ENCODE measurements around the gene GPR35.
"Not testable (repeated sequence)": the region's sequence is repeated elsewhere in the genome, so short reads cannot be mapped to it uniquely, and the experiment has no call there.

Gene GPR35

GRCh38 chr2:240640939-240641338, 15.7 kb downstream of the GPR35 start:
- no peak for DNase-seq

DNA sequence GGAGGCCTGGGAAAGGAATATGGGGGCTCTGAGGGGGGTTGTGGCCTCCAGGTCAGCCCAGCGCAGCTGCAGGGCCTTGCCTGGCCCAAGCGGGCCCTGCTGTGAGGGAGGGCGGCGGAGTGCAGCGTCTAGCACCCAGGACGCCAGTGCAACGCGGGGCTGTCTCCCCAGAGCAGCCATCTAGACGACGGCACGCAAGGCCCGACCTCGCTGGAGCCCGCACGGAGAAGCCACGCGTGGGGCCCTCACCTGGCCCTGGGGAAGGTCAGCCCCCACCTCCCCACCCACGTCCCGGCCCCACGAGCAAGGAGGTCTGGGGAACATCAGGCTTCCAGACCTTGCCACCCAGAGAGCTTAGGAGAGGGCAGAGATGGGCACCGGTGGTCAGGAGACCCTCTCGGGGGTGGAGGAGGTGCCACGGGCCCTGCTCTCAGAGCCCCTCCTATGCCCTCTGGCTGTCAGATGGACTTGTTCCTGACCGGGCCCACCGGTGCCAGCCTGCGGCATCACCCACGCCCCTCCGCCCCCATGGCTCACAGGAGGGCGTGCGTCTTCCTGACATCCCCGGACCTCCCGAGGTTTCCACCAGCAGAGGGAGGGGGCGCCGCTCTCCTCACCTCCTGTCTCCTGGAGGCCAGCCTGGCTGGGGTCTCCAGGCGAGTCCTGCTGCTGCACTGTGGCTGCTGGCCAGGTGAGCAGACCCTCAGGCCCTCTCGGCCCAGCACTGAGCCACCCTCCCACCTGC, 17.0 kb downstream of the GPR35 start:
- DNase-seq = no peak

DNA sequence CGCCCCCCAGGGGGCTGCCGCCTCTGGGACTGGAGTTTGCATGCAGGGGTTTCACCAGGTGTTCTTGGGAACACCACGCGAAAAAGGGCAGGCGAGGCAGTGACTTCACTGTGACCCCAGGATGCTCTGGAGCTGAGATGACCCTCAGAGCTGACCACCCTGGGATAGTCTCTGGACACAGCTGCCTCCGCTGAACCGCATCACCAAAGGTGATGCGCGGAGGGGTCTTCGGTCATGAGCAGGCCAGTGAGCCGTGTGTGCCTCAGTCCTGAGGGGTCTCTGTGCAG, 17.5 kb downstream of the GPR35 start:
- DNase-seq = no peak

GRCh38 chr2:240643093-240643810, 18.0 kb downstream of the GPR35 start:
- DNase-seq = no peak

GRCh38 chr2:240643811-240644150, 18.5 kb downstream of the GPR35 start:
- no peak for DNase-seq

DNA sequence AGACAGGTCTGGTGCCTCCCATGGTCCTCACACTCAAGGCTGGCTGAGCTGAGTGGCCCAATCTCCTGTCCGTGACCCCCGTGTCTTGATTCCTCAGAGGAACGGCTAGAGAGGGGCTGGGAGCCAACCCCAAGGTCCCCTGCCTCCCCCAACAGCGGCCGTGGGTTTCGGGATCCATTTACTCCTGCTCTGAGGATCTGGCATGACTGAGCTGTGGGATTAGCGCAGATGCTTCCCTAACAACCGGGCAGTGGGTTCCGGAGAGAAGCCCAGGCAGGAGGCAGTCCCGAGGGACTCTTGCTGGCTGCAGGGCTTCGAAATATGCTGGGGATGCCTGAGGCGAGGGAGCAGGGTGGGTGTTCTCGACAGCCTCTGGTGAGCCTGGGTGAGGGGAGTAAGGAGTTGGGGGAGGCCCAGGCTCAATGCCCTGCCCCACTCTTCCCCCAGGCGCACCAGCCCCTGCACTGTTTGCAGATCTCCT, 18.9 kb downstream of the GPR35 start:
- DNase-seq = no peak

GRCh38 chr2:240644859-240645301, 19.6 kb downstream of the GPR35 start:
- DNase-seq = no peak

- no peak for DNase-seq
Observed at GRCh38 chr2:240645346-240645745, 20.1 kb downstream of the GPR35 start.

DNA sequence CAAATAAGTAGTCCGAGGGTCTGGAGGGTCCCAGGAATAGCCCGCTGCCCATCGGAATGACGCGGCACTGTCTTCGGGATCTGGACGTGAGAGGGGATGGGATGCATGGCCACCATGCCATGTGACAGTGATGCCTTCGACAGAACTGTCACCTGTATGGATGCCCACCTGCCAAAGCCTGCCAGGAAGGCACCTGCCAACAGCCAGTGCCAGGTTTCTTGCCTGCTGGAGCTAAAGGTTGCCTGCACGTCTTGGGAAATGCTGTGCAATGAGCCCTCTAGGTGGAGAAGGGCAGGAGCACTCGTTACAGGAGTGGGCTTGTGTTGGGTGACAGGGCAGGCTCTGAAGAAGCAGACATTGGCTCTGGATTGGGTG, 20.5 kb downstream of the GPR35 start:
- no peak for DNase-seq

DNA sequence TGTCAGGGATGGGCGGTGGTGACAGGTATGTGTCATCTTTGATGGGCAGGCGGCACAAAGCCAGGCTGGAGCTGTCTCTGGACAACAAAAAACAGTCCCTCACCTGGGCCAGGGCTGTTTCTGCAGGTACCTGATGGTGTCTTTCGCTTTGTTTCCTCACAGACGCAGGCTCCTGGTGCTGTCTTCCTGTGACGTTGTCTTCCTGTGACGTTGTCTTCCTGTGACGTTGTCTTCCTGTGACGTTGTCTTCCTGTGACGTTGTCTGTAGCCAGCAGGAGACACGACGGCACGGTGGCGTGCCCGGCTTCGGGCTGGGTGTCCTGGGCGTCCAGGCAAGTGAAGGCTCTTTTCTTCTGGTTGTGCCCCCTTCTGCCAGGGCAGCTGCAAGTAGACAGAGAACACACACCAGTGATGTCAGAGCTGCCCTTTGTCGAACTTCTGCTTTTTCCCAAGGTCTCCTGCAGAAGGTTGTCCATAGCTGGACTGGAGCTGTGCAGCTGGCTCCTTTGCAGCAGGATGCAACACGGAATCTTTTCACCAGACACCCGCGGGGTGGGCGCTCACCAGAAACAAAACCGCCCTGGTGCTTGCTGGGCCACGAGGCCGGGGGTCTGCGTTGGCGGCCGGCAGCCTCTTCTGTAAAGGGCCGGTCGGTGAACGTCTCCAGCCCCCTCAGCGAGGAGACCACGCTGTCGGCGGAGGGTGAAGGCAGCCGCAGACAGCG, 21.1 kb downstream of the GPR35 start:
- DNase-seq = no peak

DNA sequence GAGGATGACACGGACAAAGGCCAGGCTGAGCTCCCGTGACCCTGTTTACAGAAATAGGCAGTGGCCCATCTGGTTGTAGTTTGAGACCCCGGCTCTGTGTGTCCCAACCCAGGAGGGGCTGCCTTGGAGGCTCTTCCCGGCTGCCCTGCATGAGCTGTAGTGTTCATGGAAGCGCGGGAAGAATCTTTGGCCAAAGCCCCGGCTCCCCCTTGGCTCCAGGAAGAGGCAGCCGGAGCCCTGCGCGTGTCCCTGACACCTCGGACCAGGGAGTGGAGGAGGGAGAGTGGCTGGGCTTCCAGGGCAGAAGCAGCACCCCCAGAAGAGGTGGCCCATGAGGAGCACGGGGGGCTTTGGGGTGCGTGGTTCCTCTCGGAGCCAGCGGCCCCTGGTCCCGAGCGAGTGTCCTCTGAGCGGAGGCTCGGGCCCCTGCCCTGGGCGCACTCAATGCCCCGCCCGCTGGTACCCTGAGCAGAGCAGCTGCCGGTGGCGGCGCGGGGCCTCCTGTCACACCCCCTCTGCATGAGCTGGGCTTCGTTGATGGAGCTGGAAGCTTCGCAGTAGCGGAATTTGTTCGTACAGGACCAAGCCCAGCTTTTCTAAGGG, 21.7 kb downstream of the GPR35 start:
- DNase-seq = no peak

DNA sequence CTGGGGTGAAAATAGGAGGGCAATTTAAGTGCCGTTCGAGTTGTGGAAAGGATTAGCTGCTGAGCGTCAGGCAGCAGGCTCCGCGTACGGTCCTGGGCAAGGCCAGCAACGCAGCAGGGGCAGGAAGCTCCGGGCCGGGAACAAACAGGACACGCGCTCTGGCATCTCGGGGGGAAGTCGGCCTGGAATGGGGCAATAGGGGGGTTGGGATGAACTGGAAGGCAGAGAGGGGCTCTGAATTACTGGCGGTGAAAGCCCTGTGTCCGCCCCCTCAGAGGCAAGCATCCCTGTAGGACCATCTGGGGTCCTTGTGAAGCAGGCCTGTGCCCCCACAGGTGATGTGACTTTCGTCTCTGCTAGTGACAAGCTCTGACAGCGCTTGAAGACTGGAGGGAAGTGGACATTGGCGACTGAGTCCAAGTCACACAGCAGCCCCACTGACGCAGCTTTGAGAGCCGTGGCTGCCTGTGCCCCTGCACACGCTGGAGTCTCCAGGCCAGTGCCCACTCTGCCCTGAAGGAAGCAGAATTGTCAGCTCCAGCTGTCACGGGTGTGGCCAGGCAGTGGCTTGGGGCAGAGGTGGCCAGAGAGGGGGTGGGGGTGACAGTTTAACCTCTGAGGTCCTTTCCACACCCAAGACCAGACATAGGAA, 22.3 kb downstream of the GPR35 start:
- no peak for DNase-seq

DNA sequence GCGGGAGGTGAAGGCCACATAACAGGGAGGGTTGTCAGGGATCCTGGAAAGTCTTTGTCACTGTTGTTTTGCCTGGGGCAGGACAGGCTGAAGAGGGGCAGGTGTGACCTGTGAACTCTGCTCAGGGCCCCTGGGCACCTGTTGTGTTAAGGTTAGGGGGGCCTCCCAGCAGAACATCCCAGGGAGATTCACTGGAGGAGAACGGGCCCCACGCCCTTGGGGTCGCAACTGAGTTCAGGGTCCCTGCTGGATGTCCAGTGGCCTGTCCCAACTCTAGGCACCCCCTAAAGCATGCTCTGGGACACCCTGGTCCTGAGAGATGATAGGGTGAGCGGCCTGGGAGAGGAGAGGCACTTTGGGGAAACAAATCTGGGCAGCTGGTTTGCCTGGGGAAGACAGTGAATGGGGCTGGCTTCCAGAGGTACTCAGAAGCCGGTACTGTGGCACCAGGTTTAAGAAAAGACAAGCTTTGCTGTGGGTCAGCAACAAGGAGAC, 22.9 kb downstream of the GPR35 start:
- DNase-seq = no peak

DNA sequence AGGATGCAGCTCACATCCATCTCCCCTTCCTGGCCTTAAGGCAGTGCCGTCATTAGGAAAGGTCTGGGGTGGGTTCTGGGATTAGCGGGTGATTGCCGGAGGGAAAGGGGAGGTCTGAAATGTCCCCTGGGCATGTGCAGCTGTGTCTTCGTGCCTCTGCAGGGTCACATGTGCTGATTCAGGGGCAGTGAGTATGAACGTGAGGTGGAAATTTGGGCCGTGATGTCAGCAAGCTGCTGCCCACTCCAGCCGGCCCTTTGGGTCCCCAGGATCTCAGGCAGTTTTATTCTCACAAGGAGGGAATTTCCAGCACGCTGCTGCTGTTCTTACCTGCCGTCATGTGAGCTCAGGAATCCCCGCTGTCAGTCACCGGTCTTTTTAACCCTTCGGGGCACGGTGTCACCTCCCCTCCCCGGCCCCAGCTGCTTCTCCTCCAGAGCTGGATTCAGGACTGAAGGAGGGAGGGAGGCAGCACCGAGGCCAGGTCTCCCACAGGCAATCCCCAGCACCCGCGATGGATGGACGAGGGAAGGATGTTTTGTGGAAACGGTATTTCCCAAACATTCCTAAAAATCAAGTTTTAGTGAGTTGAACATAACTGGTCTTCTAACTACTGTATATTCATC, 23.5 kb downstream of the GPR35 start:
- DNase-seq = no peak

DNA sequence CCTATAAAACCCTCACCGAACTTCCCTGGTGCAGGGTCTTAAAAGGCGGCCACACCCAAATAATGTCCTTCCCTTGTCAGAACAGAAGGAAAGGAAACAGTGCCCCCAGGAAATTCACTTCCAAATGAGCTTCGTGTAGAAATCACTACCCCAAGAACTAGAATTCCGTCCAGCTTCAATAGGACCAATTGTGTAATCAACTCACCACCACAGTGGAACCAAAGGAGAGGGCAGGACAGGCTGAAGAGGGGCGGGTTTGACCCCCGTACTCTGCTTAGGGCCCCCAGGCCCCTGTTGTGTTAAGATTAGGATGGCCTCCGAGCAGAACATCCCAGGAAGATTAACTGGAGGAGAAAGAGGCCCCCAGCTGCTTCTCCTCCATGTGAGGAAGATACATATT, 24.1 kb downstream of the GPR35 start:
- no peak for DNase-seq

DNA sequence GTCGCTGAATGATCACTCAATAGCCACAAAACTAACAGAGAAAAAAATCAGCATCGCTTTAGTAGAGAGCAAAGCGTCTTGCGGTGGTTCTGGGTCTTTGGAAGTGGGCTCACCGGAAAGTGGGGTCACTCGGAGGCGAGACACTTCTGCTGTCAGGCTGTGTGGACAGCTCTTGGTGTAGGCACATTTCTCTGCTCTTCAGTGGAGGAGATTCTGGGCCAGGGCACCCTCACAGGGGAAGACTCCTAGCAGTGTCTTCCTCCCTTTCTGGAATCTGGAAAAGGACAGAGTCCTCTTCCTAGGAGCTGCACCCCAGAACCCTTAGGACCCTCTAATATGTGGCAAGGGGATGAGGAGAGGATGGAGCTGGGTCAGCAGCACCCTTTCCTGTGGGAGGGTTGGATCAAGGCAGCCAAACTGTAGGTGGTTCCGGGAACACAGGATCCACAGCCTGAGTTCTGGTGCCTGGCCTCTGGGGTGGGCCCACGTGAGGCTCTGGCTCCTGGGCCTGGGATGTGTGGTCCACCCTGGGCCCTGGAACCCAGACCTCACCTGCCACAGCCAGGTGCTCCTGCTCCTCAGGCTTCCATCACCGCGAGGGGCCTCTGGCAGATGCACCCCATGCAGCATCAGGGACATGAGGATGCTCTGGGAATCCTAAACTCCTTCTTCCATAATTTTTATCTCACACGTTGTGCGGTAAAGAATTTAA, 25.1 kb downstream of the GPR35 start:
- no peak for DNase-seq

DNA sequence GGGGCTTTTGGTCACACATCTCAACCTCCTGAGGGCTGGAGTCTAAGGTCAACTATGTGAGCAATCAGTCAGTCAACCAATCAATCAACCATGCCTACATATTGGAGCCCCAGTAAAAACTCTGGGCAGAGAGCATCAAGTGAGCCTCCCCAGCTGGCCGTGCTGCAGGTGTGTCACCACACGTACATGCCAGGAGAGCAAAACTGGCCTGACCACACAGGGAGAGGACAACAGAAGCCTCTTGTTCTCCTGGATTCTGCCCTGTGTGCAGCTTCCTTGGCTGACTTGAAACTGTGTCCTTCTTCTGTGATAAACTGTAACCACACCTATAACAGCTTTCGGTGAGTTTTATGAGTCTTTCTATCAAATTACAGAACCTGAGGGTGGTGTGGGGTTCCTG, 25.9 kb downstream of the GPR35 start:
- no peak for DNase-seq

DNA sequence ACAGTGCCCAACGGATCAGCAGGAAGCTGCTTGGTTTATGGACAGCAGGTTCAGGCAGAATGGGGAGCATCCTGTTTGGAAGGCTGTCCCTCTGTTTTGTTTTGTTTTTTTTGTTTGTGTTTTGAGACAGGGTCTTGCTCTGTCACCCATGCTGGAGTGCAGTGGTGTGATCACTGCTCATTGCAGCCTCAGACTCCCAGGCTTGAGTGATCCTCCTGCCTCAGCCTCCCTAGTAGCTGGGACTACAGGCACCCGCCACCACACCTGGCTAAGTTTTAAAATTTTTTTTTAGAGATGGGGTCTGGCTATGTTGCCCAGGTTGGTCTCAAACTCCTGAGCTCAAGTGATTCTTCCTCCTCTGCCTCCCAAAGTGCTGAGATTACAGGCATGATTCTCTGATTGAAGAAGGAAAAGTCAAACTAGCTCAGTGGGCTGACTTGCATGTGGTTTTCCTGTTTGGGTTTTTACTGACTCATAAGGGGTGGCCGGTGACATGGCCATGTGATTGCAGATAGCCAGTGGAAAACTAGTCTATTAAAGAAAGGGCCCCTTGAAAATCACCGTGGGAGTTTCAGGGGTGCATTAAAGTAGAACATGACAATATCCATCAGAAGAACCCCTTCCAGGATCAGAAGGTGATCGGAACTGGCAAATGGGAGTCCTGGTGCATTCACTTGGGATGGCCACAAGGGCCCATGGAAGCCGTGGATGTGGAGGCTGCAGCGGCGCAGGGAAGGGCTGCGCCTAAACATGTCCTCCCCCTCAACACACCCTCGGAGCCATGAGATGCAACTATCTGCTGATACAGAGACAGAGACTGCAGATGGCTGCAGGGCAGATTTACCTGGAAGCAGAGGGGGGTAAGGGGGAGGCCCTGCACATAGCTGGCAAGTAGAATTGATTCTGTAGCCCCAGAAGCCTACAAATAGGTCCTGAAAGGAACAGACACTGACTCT, 30.9 kb downstream of the GPR35 start:
- no peak for DNase-seq

- not testable (repeated sequence) for DNase-seq
Observed at GRCh38 chr2:240659883-240660282, 34.6 kb downstream of the GPR35 start.

- DNase-seq = no peak
Observed at GRCh38 chr2:240662681-240663080, 37.4 kb downstream of the GPR35 start.

All from activated naive CD4-positive, alpha-beta T cell treated with anti-CD3 and anti-CD28 coated beads, Interleukin-2, amount 50 U/mL, for 16 hours (primary cell).